Activated CD4-positive, alpha-beta memory T cell treated with anti-CD3 and anti-CD28 coated beads, Interleukin-2, amount 10 ng/mL, durations not matched to agents 7 days and 5 days (primary cell): ENCODE measurements around the gene GRK5. TPM values are rescaled to one million over a fixed set of nuclear protein-coding genes. Genes with fewer than 3 reads are reported as not detected.

Experiments used
- CTCF ChIA-PET: fragments of 350-600 bp; sonication (Branson Sonifier 250); formaldehyde crosslinking; loops from one replicate; lab custom pipeline; 2021; ENCODE audit warnings: antibody characterized with exemption, inconsistent platforms; lab: Charles Lee
- POLR2A ChIA-PET: fragments of 350-600 bp; sonication (Branson Sonifier 250); formaldehyde crosslinking; loops from one replicate; lab custom pipeline; 2021; ENCODE audit warnings: antibody characterized with exemption; lab: Charles Lee
- DNase-seq: peaks from one replicate; pipeline ENCODE4 v3.0.0-alpha.2; 2020
- H3K27ac Mint-ChIP-seq: one replicate; pipeline ENCODE4 v1.8.0; 2021; ENCODE audit warnings: mild to moderate bottlenecking, mixed read lengths
- H3K27me3 Mint-ChIP-seq: one replicate; pipeline ENCODE4 v1.8.0; 2021; ENCODE audit warnings: mixed read lengths
- H3K36me3 Mint-ChIP-seq: one replicate; pipeline ENCODE4 v1.8.0; 2021; ENCODE audit warnings: low read depth, mixed read lengths
- H3K4me1 Mint-ChIP-seq: one replicate; pipeline ENCODE4 v1.8.0; 2021; ENCODE audit warnings: mixed read lengths
- H3K4me3 Mint-ChIP-seq: one replicate; pipeline ENCODE4 v1.8.0; 2021; ENCODE audit warnings: mild to moderate bottlenecking, mixed read lengths
- H3K9me3 Mint-ChIP-seq: one replicate; pipeline ENCODE4 v1.8.0; 2021; ENCODE audit warnings: mixed read lengths
- total RNA-seq, 2 experiments: library from RNA; stranded (reverse); gene quantifications; one replicate each; pipeline ENCODE4 v1.2.3, GENCODE V29; 2021

The GRK5 gene
- total RNA-seq, 2 experiments from 2014 or later: 29.8 to 30.6 TPM

GRCh38 chr10:119201233-119201632 lies 6.1 kb upstream of the GRK5 start:
- Mint-ChIP-seq H3K9me3 (no peaks in the 10 kb centered on the region), H3K36me3 (no peaks in the 10 kb centered on the region), H3K27ac (no peak overlapping the region), H3K4me3 (no peak overlapping the region), H3K4me1 (peaks cover 27% of the 10 kb centered on the region), H3K27me3 (peaks cover 2% of the 10 kb centered on the region)
- ChIA-PET CTCF (interaction anchor here (3.8 to 4.6 kb wide), 3 partner anchors 219 to 289 kb away, joined by 26 to 58 read pairs (median 49); no protein-coding TSS in a partner anchor), POLR2A (interaction anchor here (0.6 kb wide), 1 partner anchor 17 kb away, joined by 4 read pairs; no protein-coding TSS in a partner anchor)
- no peak for DNase-seq

GRCh38 chr10:119203006-119203405 lies 4.4 kb upstream of the GRK5 start:
- H3K27me3 Mint-ChIP-seq: peaks cover 2% of the 10 kb centered on the region
- ChIA-PET POLR2A (interaction anchor here (0.8 kb wide), 1 partner anchor 112 kb away, joined by 3 read pairs; no protein-coding TSS in a partner anchor), CTCF (interaction anchor here (0.7 to 1.8 kb wide), 8 partner anchors 13 to 340 kb away, joined by 3 to 6 read pairs (median 4); partner anchors contain the start of gene RGS10)
- H3K4me3 Mint-ChIP-seq: no peak overlapping the region
- H3K9me3 Mint-ChIP-seq: no peaks in the 10 kb centered on the region
- H3K4me1 Mint-ChIP-seq: peaks cover 23% of the 10 kb centered on the region
- no peak overlapping the region for H3K27ac Mint-ChIP-seq
- no peak for DNase-seq
- H3K36me3 Mint-ChIP-seq: no peaks in the 10 kb centered on the region

- CTCF ChIA-PET: interaction anchor here (0.6 to 4.3 kb wide), 35 partner anchors 7 to 700 kb away, joined by 3 to 20 read pairs (median 4); partner anchors contain the start of genes INPP5F and NANOS1
- H3K27ac Mint-ChIP-seq: peak overlapping the region; percentile 97
- peak overlapping the region; percentile 91 for H3K4me3 Mint-ChIP-seq
- POLR2A ChIA-PET: interaction anchor here (0.8 to 7.1 kb wide), 28 partner anchors 10 to 446 kb away, joined by 3 to 100 read pairs (median 6); partner anchors contain the start of genes BAG3, EIF3A, RGS10 and SFXN4
- H3K9me3 Mint-ChIP-seq: no peaks in the 10 kb centered on the region
- H3K36me3 Mint-ChIP-seq: no peaks in the 10 kb centered on the region
- peaks cover 33% of the 10 kb centered on the region for H3K4me1 Mint-ChIP-seq
- DNase-seq: peak; percentile 71
- no peaks in the 10 kb centered on the region for H3K27me3 Mint-ChIP-seq
Observed at GRCh38 chr10:119205894-119206602, 1.3 kb upstream of the GRK5 start.

- ChIA-PET POLR2A (interaction anchor here (0.7 to 7.1 kb wide), 43 partner anchors 9 to 445 kb away, joined by 3 to 100 read pairs (median 5); partner anchors contain the start of genes BAG3, EIF3A, RGS10 and SFXN4), CTCF (interaction anchor here (0.6 to 4.3 kb wide), 51 partner anchors 8 to 700 kb away, joined by 3 to 20 read pairs (median 4); partner anchors contain the start of genes INPP5F, MCMBP, NANOS1 and PRDX3)
- H3K9me3 Mint-ChIP-seq: no peaks in the 10 kb centered on the region
- H3K4me1 Mint-ChIP-seq: peaks cover 40% of the 10 kb centered on the region
- peak overlapping the region; percentile 91 for H3K4me3 Mint-ChIP-seq
- DNase-seq: peak; percentile 66
- H3K27me3 Mint-ChIP-seq: no peaks in the 10 kb centered on the region
- peak overlapping the region; percentile 97 for H3K27ac Mint-ChIP-seq
- no peaks in the 10 kb centered on the region for H3K36me3 Mint-ChIP-seq
Observed at GRCh38 chr10:119206603-119207365, 587 bp upstream of the GRK5 start.

- Mint-ChIP-seq H3K27me3 (no peaks in the 10 kb centered on the region), H3K4me3 (peak overlapping the region; percentile 92), H3K27ac (peak overlapping the region; percentile 80), H3K36me3 (no peaks in the 10 kb centered on the region), H3K4me1 (peaks cover 52% of the 10 kb centered on the region), H3K9me3 (no peaks in the 10 kb centered on the region)
- CTCF ChIA-PET: interaction anchor here (0.6 to 4.9 kb wide), 38 partner anchors 7 to 665 kb away, joined by 3 to 42 read pairs (median 5); partner anchors contain the start of genes INPP5F, MCMBP, PRDX3 and RGS10
- POLR2A ChIA-PET: interaction anchor here (0.7 to 7.1 kb wide), 30 partner anchors 10 to 389 kb away, joined by 3 to 100 read pairs (median 6); partner anchors contain the start of genes EIF3A, RGS10 and SFXN4
- DNase-seq: peak; percentile 57
Observed at GRCh38 chr10:119207713-119208552, 562 bp downstream of the GRK5 start.

GRCh38 chr10:119208553-119208940 lies 1.2 kb downstream of the GRK5 start:
- H3K36me3 Mint-ChIP-seq: no peaks in the 10 kb centered on the region
- DNase-seq: no peak
- peak overlapping the region; percentile 80 for H3K27ac Mint-ChIP-seq
- no peaks in the 10 kb centered on the region for H3K27me3 Mint-ChIP-seq
- no peaks in the 10 kb centered on the region for H3K9me3 Mint-ChIP-seq
- H3K4me1 Mint-ChIP-seq: peaks cover 56% of the 10 kb centered on the region
- H3K4me3 Mint-ChIP-seq: peak overlapping the region; percentile 92
- POLR2A ChIA-PET: interaction anchor here (0.7 to 7.1 kb wide), 8 partner anchors 9 to 334 kb away, joined by 3 to 100 read pairs (median 6); partner anchors contain the start of gene RGS10
- CTCF ChIA-PET: interaction anchor here (0.6 to 4.9 kb wide), 24 partner anchors 9 to 518 kb away, joined by 3 to 42 read pairs (median 4); partner anchors contain the start of gene INPP5F

- Mint-ChIP-seq H3K36me3 (no peaks in the 10 kb centered on the region), H3K9me3 (no peaks in the 10 kb centered on the region), H3K4me3 (peak overlapping the region; percentile 92), H3K27ac (peak overlapping the region; percentile 80), H3K4me1 (peaks cover 63% of the 10 kb centered on the region), H3K27me3 (no peaks in the 10 kb centered on the region)
- peak; percentile 60 for DNase-seq
- ChIA-PET CTCF (interaction anchor here (0.6 to 4.9 kb wide), 39 partner anchors 9 to 517 kb away, joined by 3 to 42 read pairs (median 4); partner anchors contain the start of genes INPP5F and PRDX3), POLR2A (interaction anchor here (0.7 to 7.1 kb wide), 10 partner anchors 9 to 333 kb away, joined by 3 to 100 read pairs (median 4); partner anchors contain the start of genes RGS10 and SFXN4)
Observed at GRCh38 chr10:119209035-119209735, 1.8 kb downstream of the GRK5 start.

GRCh38 chr10:119209736-119210355 lies 2.5 kb downstream of the GRK5 start:
- H3K27ac Mint-ChIP-seq: peak overlapping the region; percentile 80
- H3K9me3 Mint-ChIP-seq: no peaks in the 10 kb centered on the region
- no peak for DNase-seq
- POLR2A ChIA-PET: interaction anchor here (0.6 to 7.1 kb wide), 11 partner anchors 9 to 230 kb away, joined by 3 to 100 read pairs (median 4); partner anchors contain the start of gene SFXN4
- CTCF ChIA-PET: interaction anchor here (0.6 to 4.9 kb wide), 33 partner anchors 9 to 492 kb away, joined by 3 to 42 read pairs (median 4); partner anchors contain the start of gene PRDX3
- no peaks in the 10 kb centered on the region for H3K27me3 Mint-ChIP-seq
- H3K4me3 Mint-ChIP-seq: peak overlapping the region; percentile 92
- H3K4me1 Mint-ChIP-seq: peaks cover 65% of the 10 kb centered on the region
- H3K36me3 Mint-ChIP-seq: no peaks in the 10 kb centered on the region

GRCh38 chr10:119210633-119211032 lies 3.3 kb downstream of the GRK5 start:
- H3K36me3 Mint-ChIP-seq: no peaks in the 10 kb centered on the region
- H3K27ac Mint-ChIP-seq: peak overlapping the region; percentile 89
- no peaks in the 10 kb centered on the region for H3K9me3 Mint-ChIP-seq
- H3K4me1 Mint-ChIP-seq: peaks cover 70% of the 10 kb centered on the region
- H3K27me3 Mint-ChIP-seq: no peaks in the 10 kb centered on the region
- DNase-seq: no peak
- POLR2A ChIA-PET: interaction anchor here (0.6 to 7.1 kb wide), 8 partner anchors 33 to 130 kb away, joined by 3 to 100 read pairs (median 4); partner anchors contain the start of gene EIF3A
- CTCF ChIA-PET: interaction anchor here (1.0 to 4.9 kb wide), 14 partner anchors 11 to 307 kb away, joined by 3 to 42 read pairs (median 5); partner anchors contain the start of gene PRDX3
- H3K4me3 Mint-ChIP-seq: no peak overlapping the region

GRCh38 chr10:119211176-119211575 lies 3.8 kb downstream of the GRK5 start:
- no peaks in the 10 kb centered on the region for H3K9me3 Mint-ChIP-seq
- no peaks in the 10 kb centered on the region for H3K36me3 Mint-ChIP-seq
- ChIA-PET CTCF (interaction anchor here (0.7 to 4.9 kb wide), 8 partner anchors 12 to 279 kb away, joined by 3 to 42 read pairs (median 4); no protein-coding TSS in a partner anchor), POLR2A (interaction anchor here (1.2 to 7.1 kb wide), 5 partner anchors 11 to 131 kb away, joined by 3 to 100 read pairs (median 4); partner anchors contain the start of gene EIF3A)
- H3K27me3 Mint-ChIP-seq: no peaks in the 10 kb centered on the region
- peak overlapping the region; percentile 89 for H3K27ac Mint-ChIP-seq
- no peak for DNase-seq
- H3K4me3 Mint-ChIP-seq: peak overlapping the region; percentile 59
- peaks cover 67% of the 10 kb centered on the region for H3K4me1 Mint-ChIP-seq
